Smooth muscle cell of trachea (primary cell): Measurements from ENCODE around the gene DCK. TPM values are rescaled to one million over a fixed set of nuclear protein-coding genes. Genes with fewer than 3 reads are reported as not detected.

Experiments used
- total RNA-seq: library from RNA; depleted of rRNA; stranded (reverse); fragments of >200 nt; gene quantifications from 2 replicates; pipeline ENCODE4 v1.2.1, GENCODE V29; 2014

Gene DCK
- 16.9 and 18.8 TPM in 2 replicates for total RNA-seq

GRCh38 chr4:70993181-70994068 is at the start of gene DCK:
Gene DCK, plus strand, starts transcription at chr4:70993649. Its CDS starts 187 bp downstream, at chr4:70993836.

Other genes with a start within 250 kb of the DCK start
- gene GRSF1, start 153.8 kb upstream of the DCK start, total RNA-seq, result 66.0 and 90.8 TPM in 2 replicates
- 9.9 and 19.8 TPM in 2 replicates for gene MOB1B, start 91.3 kb upstream of the DCK start, total RNA-seq